ENCODE results near the gene FUCA1. TPM values are rescaled to one million over a fixed set of nuclear protein-coding genes. Genes with fewer than 3 reads are reported as not detected.
"Not testable (repeated sequence)": the region's sequence is repeated elsewhere in the genome, so short reads cannot be mapped to it uniquely, and the experiment has no call there.

Gene FUCA1
- total RNA-seq, 2 donors from 2014 or later, result 4.7 to 4.8 TPM

- no peak overlapping the region for H3K27ac Mint-ChIP-seq
- no peak for DNase-seq
- no peaks in the 10 kb centered on the region for H3K9me3 ChIP-seq (ENCODE audit: control insufficient read depth, low read length, poor library complexity, severe bottlenecking)
- H3K4me3 Mint-ChIP-seq, result no peak overlapping the region
- H3K4me1 Mint-ChIP-seq, result peaks cover 7% of the 10 kb centered on the region
- H3K27me3 Mint-ChIP-seq, result peaks cover 60% of the 10 kb centered on the region
- peaks cover 2% of the 10 kb centered on the region for H3K36me3 Mint-ChIP-seq (ENCODE audit: low read depth)
- ATAC-seq, result no peak
Measured at GRCh38 chr1:23905461-23906025, 37.5 kb upstream of the FUCA1 start.

GRCh38 chr1:23904748-23905357 lies 36.8 kb upstream of the FUCA1 start:
- peaks cover 2% of the 10 kb centered on the region for H3K36me3 Mint-ChIP-seq (ENCODE audit: low read depth)
- DNase-seq (no peak), ATAC-seq (no peak)
- peaks cover 7% of the 10 kb centered on the region for H3K4me1 Mint-ChIP-seq
- H3K9me3 ChIP-seq (ENCODE audit: control insufficient read depth, low read length, poor library complexity, severe bottlenecking), result no peaks in the 10 kb centered on the region
- no peak overlapping the region for H3K4me3 Mint-ChIP-seq
- H3K27me3 Mint-ChIP-seq, result peaks cover 66% of the 10 kb centered on the region
- H3K27ac Mint-ChIP-seq, result no peak overlapping the region

- ATAC-seq, result no peak
- peak overlapping the region; percentile 27 for H3K27ac Mint-ChIP-seq
- peaks cover 2% of the 10 kb centered on the region for H3K36me3 Mint-ChIP-seq (ENCODE audit: low read depth)
- DNase-seq, result no peak
- H3K4me1 Mint-ChIP-seq, result no peaks in the 10 kb centered on the region
- H3K9me3 ChIP-seq (ENCODE audit: control insufficient read depth, low read length, poor library complexity, severe bottlenecking), result no peaks in the 10 kb centered on the region
- H3K27me3 Mint-ChIP-seq, result peaks cover 62% of the 10 kb centered on the region
- no peak overlapping the region for H3K4me3 Mint-ChIP-seq
Measured at GRCh38 chr1:23903754-23904153, 35.7 kb upstream of the FUCA1 start.

GRCh38 chr1:23902321-23903278 lies 34.5 kb upstream of the FUCA1 start:
- Mint-ChIP-seq H3K4me1 (no peaks in the 10 kb centered on the region), H3K4me3 (no peak overlapping the region), H3K36me3 (ENCODE audit: low read depth) (peaks cover 2% of the 10 kb centered on the region), H3K27me3 (peaks cover 62% of the 10 kb centered on the region), H3K27ac (no peak overlapping the region)
- DNase-seq, result no peak
- no peaks in the 10 kb centered on the region for H3K9me3 ChIP-seq (ENCODE audit: control insufficient read depth, low read length, poor library complexity, severe bottlenecking)
- ATAC-seq, result no peak

GRCh38 chr1:23900017-23900416 lies 31.9 kb upstream of the FUCA1 start:
- not testable (repeated sequence) for DNase-seq; H3K9me3 ChIP-seq (ENCODE audit: control insufficient read depth, low read length, poor library complexity, severe bottlenecking); H3K36me3 Mint-ChIP-seq (ENCODE audit: low read depth); ATAC-seq; H3K4me1 Mint-ChIP-seq; H3K4me3 Mint-ChIP-seq
- peaks cover 55% of the 10 kb centered on the region for H3K27me3 Mint-ChIP-seq
- H3K27ac Mint-ChIP-seq, result peak overlapping the region; percentile 32

- Mint-ChIP-seq H3K36me3 (ENCODE audit: low read depth) (no peaks in the 10 kb centered on the region), H3K4me3 (no peak overlapping the region), H3K27me3 (peaks cover 45% of the 10 kb centered on the region), H3K27ac (peak overlapping the region; percentile 32), H3K4me1 (peaks cover 8% of the 10 kb centered on the region)
- H3K9me3 ChIP-seq (ENCODE audit: control insufficient read depth, low read length, poor library complexity, severe bottlenecking), result no peaks in the 10 kb centered on the region
- DNase-seq (no peak), ATAC-seq (no peak)
Measured at GRCh38 chr1:23899070-23899469, 31.0 kb upstream of the FUCA1 start.

GRCh38 chr1:23897083-23897482 lies 29.0 kb upstream of the FUCA1 start:
- ATAC-seq (no peak), DNase-seq (no peak)
- no peak overlapping the region for H3K4me3 Mint-ChIP-seq
- peaks cover 45% of the 10 kb centered on the region for H3K27me3 Mint-ChIP-seq
- H3K27ac Mint-ChIP-seq, result no peak overlapping the region
- no peaks in the 10 kb centered on the region for H3K9me3 ChIP-seq (ENCODE audit: control insufficient read depth, low read length, poor library complexity, severe bottlenecking)
- H3K4me1 Mint-ChIP-seq, result peaks cover 8% of the 10 kb centered on the region
- H3K36me3 Mint-ChIP-seq (ENCODE audit: low read depth), result peaks cover under 1% of the 10 kb centered on the region

- Mint-ChIP-seq H3K4me3 (no peak overlapping the region), H3K4me1 (peaks cover 8% of the 10 kb centered on the region), H3K36me3 (ENCODE audit: low read depth) (peaks cover 2% of the 10 kb centered on the region), H3K27ac (no peak overlapping the region), H3K27me3 (peaks cover 45% of the 10 kb centered on the region)
- ATAC-seq, result peak; percentile 44
- H3K9me3 ChIP-seq (ENCODE audit: control insufficient read depth, low read length, poor library complexity, severe bottlenecking), result no peaks in the 10 kb centered on the region
- DNase-seq, result no peak
Measured at GRCh38 chr1:23896491-23896890, 28.4 kb upstream of the FUCA1 start.

- no peak overlapping the region for H3K27ac Mint-ChIP-seq
- no peaks in the 10 kb centered on the region for H3K9me3 ChIP-seq (ENCODE audit: control insufficient read depth, low read length, poor library complexity, severe bottlenecking)
- no peak overlapping the region for H3K4me3 Mint-ChIP-seq
- ATAC-seq (no peak), DNase-seq (no peak)
- peaks cover 40% of the 10 kb centered on the region for H3K27me3 Mint-ChIP-seq
- peaks cover 2% of the 10 kb centered on the region for H3K36me3 Mint-ChIP-seq (ENCODE audit: low read depth)
- peaks cover 8% of the 10 kb centered on the region for H3K4me1 Mint-ChIP-seq
Measured at GRCh38 chr1:23895993-23896392, 27.9 kb upstream of the FUCA1 start.

- ATAC-seq (no peak), DNase-seq (no peak)
- peaks cover 8% of the 10 kb centered on the region for H3K4me1 Mint-ChIP-seq
- H3K4me3 Mint-ChIP-seq, result no peak overlapping the region
- H3K27me3 Mint-ChIP-seq, result peaks cover 30% of the 10 kb centered on the region
- H3K36me3 Mint-ChIP-seq (ENCODE audit: low read depth), result peaks cover 2% of the 10 kb centered on the region
- no peak overlapping the region for H3K27ac Mint-ChIP-seq
- no peaks in the 10 kb centered on the region for H3K9me3 ChIP-seq (ENCODE audit: control insufficient read depth, low read length, poor library complexity, severe bottlenecking)
Measured at GRCh38 chr1:23895082-23895481, 27.0 kb upstream of the FUCA1 start.

- Mint-ChIP-seq H3K27me3 (peaks cover 25% of the 10 kb centered on the region), H3K4me1 (no peaks in the 10 kb centered on the region), H3K36me3 (ENCODE audit: low read depth) (peaks cover 2% of the 10 kb centered on the region), H3K27ac (no peak overlapping the region), H3K4me3 (no peak overlapping the region)
- no peaks in the 10 kb centered on the region for H3K9me3 ChIP-seq (ENCODE audit: control insufficient read depth, low read length, poor library complexity, severe bottlenecking)
- DNase-seq (no peak), ATAC-seq (peak; percentile 39)
Measured at GRCh38 chr1:23889074-23889473, 21.0 kb upstream of the FUCA1 start.

- H3K9me3 ChIP-seq (ENCODE audit: control insufficient read depth, low read length, poor library complexity, severe bottlenecking), result no peaks in the 10 kb centered on the region
- no peak overlapping the region for H3K4me3 Mint-ChIP-seq
- ATAC-seq (no peak), DNase-seq (no peak)
- H3K27me3 Mint-ChIP-seq, result peaks cover 7% of the 10 kb centered on the region
- no peaks in the 10 kb centered on the region for H3K36me3 Mint-ChIP-seq (ENCODE audit: low read depth)
- no peak overlapping the region for H3K27ac Mint-ChIP-seq
- no peaks in the 10 kb centered on the region for H3K4me1 Mint-ChIP-seq
Measured at GRCh38 chr1:23885222-23885621, 17.1 kb upstream of the FUCA1 start.

GRCh38 chr1:23882746-23883145 lies 14.7 kb upstream of the FUCA1 start:
- ATAC-seq (no peak), DNase-seq (no peak)
- Mint-ChIP-seq H3K36me3 (ENCODE audit: low read depth) (peaks cover 2% of the 10 kb centered on the region), H3K4me1 (no peaks in the 10 kb centered on the region), H3K4me3 (no peak overlapping the region), H3K27me3 (peaks cover under 1% of the 10 kb centered on the region), H3K27ac (no peak overlapping the region)
- no peaks in the 10 kb centered on the region for H3K9me3 ChIP-seq (ENCODE audit: control insufficient read depth, low read length, poor library complexity, severe bottlenecking)
